HepG2 (cell line): ENCODE results near the gene PLD2. TPM values are rescaled to one million over a fixed set of nuclear protein-coding genes. Genes with fewer than 3 reads are reported as not detected.
A peak's percentile ranks its signal among the peaks of the same experiment; 100 is the strongest.

Experiments used
- CEBPG ChIP-seq: IDR thresholded peaks from 2 replicates; pipeline ENCODE4 v1.6.1; 2016
- CREB1 ChIP-seq, 2 experiments: fragments of 450-650 bp in 1 of 2; IDR thresholded peaks; 2 replicates each; pipeline ENCODE4 v1.6.1; 2016 to 2017; ENCODE audit warnings: control low read depth in 1 of 2, mild to moderate bottlenecking in 1 of 2, missing compliant biosample characterization in 1 of 2, missing genetic modification characterization in 1 of 2
- EED ChIP-seq: sonication (generic); formaldehyde crosslinking; IDR thresholded peaks from 2 replicates; pipeline ENCODE4 v1.5.0; 2020; ENCODE audit warnings: mild to moderate bottlenecking, missing genetic modification reagents
- ETV6 ChIP-seq: sonication (generic); formaldehyde crosslinking; conservative IDR thresholded peaks from 2 replicates; pipeline ENCODE4 v1.4.0; 2020; ENCODE audit warnings: missing genetic modification reagents
- FOXM1 ChIP-seq: sonication (generic); formaldehyde crosslinking; IDR thresholded peaks from 2 replicates; pipeline ENCODE4 v1.5.0; 2020; ENCODE audit warnings: missing genetic modification reagents
- FOXO1 ChIP-seq: sonication (generic); formaldehyde crosslinking; IDR thresholded peaks from 2 replicates; pipeline ENCODE4 v1.4.0; 2020; ENCODE audit warnings: missing genetic modification reagents
- HOXA5 ChIP-seq: sonication (generic); formaldehyde crosslinking; IDR thresholded peaks from 2 replicates; pipeline ENCODE4 v1.4.0; 2020; ENCODE audit warnings: missing genetic modification reagents
- KAT7 ChIP-seq: IDR thresholded peaks from 2 replicates; pipeline ENCODE4 v1.6.1; 2018; ENCODE audit warnings: borderline replicate concordance, missing compliant biosample characterization
- KDM5A ChIP-seq: fragments of 200-600 bp; sonication (generic); IDR thresholded peaks from 2 replicates; pipeline ENCODE4 v1.7.0; 2018; ENCODE audit warnings: antibody characterized with exemption, mild to moderate bottlenecking, low read length, borderline replicate concordance
- MAFK ChIP-seq, 2 experiments: IDR thresholded peaks in 1 of 2; conservative IDR thresholded peaks in 1 of 2; 2 replicates each; pipeline ENCODE4 v1.6.1; 2011; ENCODE audit warnings: improper control_type of control experiment in 2 of 2, low read length in 2 of 2
- MED1 ChIP-seq: sonication (generic); formaldehyde crosslinking; IDR thresholded peaks from 2 replicates; pipeline ENCODE4 v1.4.0; 2020; ENCODE audit warnings: missing genetic modification reagents
- PHF21A ChIP-seq: sonication (generic); formaldehyde crosslinking; IDR thresholded peaks from 2 replicates; pipeline ENCODE4 v1.5.0; 2020; ENCODE audit warnings: mild to moderate bottlenecking, missing genetic modification reagents
- THAP11 ChIP-seq: IDR thresholded peaks from 2 replicates; pipeline ENCODE4 v1.6.1; 2016; ENCODE audit warnings: missing biosample characterization, missing genetic modification reagents
- ZMYM4 ChIP-seq: sonication (generic); formaldehyde crosslinking; IDR thresholded peaks from 2 replicates; pipeline ENCODE4 v1.8.1; 2023; ENCODE audit warnings: mild to moderate bottlenecking, missing genetic modification reagents
- ZNF24 ChIP-seq: fragments of 450-650 bp; IDR thresholded peaks from 2 replicates; pipeline ENCODE4 v1.6.1; 2017; ENCODE audit warnings: antibody characterized with exemption, mild to moderate bottlenecking
- ZNF7 ChIP-seq: IDR thresholded peaks from 2 replicates; pipeline ENCODE4 v1.6.1; 2016; ENCODE audit warnings: missing biosample characterization, missing genetic modification reagents
- ZSCAN25 ChIP-seq: sonication (generic); formaldehyde crosslinking; IDR thresholded peaks from 2 replicates; pipeline ENCODE4 v1.8.0; 2022; ENCODE audit warnings: mild to moderate bottlenecking, missing genetic modification reagents
- ZZZ3 ChIP-seq: sonication (generic); formaldehyde crosslinking; IDR thresholded peaks from 2 replicates; pipeline ENCODE4 v1.4.0; 2020; ENCODE audit warnings: missing genetic modification reagents, mild to moderate bottlenecking, borderline replicate concordance
- polyA plus RNA-seq, 8 experiments: library from polyadenylated mRNA; depleted of rRNA in 3 of 8; stranded (reverse) in 7 of 8; unstranded in 1 of 8; fragments of >200 nt; fragmentation: Illumina TruSeq in 4 of 8; extraction: Trizol in 4 of 8; gene quantifications; 2 replicates each; pipeline versions ENCODE4 v1.2.1 to v1.2.3, GENCODE V29; 2011 to 2016; ENCODE audit warnings: low read depth in 4 of 8, missing spikeins in 1 of 8, mixed read lengths in 1 of 8; ENCODE audit not compliant: insufficient read depth in 1 of 8
- total RNA-seq, 5 experiments: library from RNA; depleted of rRNA; stranded (reverse); fragments of >200 nt; fragmentation: Illumina TruSeq; extraction: Trizol; gene quantifications; 2 replicates each; pipeline ENCODE4 v1.2.3, GENCODE V29; 2016; ENCODE audit warnings: low read depth in 1 of 5
- TF ChIP-seq, protein P1 (sequence below): sonication (generic); formaldehyde crosslinking; IDR thresholded peaks from 2 replicates; pipeline ENCODE4 v1.8.0; 2022; ENCODE audit warnings: low read depth, missing genetic modification reagents
- TF ChIP-seq, protein P2 (sequence below): sonication (generic); formaldehyde crosslinking; conservative IDR thresholded peaks from 2 replicates; pipeline ENCODE4 v1.4.0; 2020; ENCODE audit warnings: missing genetic modification reagents
- TF ChIP-seq, protein P3 (sequence below): sonication (generic); formaldehyde crosslinking; IDR thresholded peaks from 2 replicates; pipeline ENCODE4 v1.8.1; 2023; ENCODE audit warnings: missing genetic modification reagents, inconsistent platforms, borderline replicate concordance
- TF ChIP-seq, protein P4 (sequence below), 2 experiments: sonication (generic) in 1 of 2; formaldehyde crosslinking in 1 of 2; IDR thresholded peaks; 2 replicates each; pipeline versions ENCODE4 v1.4.0 to v1.6.1; 2018 to 2020; ENCODE audit warnings: missing genetic modification reagents in 2 of 2, borderline replicate concordance in 1 of 2, low read depth in 1 of 2, mild to moderate bottlenecking in 1 of 2, missing biosample characterization in 1 of 2
- TF ChIP-seq, protein P5 (sequence below): sonication (generic); formaldehyde crosslinking; IDR thresholded peaks from 2 replicates; pipeline ENCODE4 v1.4.0; 2020; ENCODE audit warnings: missing genetic modification reagents, mild to moderate bottlenecking, borderline replicate concordance

The PLD2 gene
- total and polyA plus RNA-seq, 2 of the 13 experiments (the other 11 are each of a cell fraction or from before 2014, with no cell fraction given) = 13.4 to 29.7 TPM

GRCh38 chr17:4771519-4772234 is 35.3 kb upstream of the PLD2 start, which contains the start of gene TM4SF5 (continued):
- TF ChIP-seq, protein P1, sequence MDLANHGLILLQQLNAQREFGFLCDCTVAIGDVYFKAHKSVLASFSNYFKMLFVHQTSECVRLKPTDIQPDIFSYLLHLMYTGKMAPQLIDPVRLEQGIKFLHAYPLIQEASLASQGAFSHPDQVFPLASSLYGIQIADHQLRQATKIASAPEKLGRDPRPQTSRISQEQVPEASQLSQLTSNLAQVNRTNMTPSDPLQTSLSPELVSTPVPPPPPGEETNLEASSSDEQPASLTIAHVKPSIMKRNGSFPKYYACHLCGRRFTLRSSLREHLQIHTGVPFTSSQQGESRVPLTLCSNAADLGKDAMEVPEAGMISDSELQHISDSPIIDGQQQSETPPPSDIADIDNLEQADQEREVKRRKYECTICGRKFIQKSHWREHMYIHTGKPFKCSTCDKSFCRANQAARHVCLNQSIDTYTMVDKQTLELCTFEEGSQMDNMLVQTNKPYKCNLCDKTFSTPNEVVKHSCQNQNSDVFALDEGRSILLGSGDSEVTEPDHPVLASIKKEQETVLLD (CRISPR knock-in tag) = no peak
- TF ChIP-seq FOXO1 = peak; percentile 98
- TF ChIP-seq ETV6 = no peak
- no peak for TF ChIP-seq MAFK (conservative IDR thresholded peaks at IDR 0.05 in 1 of 2, IDR thresholded peaks at IDR 0.05 in 1 of 2; ENCODE audit: low read length in 2 of 2)
- TF ChIP-seq, protein P2, sequence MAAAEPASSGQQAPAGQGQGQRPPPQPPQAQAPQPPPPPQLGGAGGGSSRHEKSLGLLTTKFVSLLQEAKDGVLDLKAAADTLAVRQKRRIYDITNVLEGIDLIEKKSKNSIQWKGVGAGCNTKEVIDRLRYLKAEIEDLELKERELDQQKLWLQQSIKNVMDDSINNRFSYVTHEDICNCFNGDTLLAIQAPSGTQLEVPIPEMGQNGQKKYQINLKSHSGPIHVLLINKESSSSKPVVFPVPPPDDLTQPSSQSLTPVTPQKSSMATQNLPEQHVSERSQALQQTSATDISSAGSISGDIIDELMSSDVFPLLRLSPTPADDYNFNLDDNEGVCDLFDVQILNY (CRISPR knock-in tag) = no peak
- no peak for TF ChIP-seq EED (CRISPR knock-in tag)
- TF ChIP-seq, protein P3, sequence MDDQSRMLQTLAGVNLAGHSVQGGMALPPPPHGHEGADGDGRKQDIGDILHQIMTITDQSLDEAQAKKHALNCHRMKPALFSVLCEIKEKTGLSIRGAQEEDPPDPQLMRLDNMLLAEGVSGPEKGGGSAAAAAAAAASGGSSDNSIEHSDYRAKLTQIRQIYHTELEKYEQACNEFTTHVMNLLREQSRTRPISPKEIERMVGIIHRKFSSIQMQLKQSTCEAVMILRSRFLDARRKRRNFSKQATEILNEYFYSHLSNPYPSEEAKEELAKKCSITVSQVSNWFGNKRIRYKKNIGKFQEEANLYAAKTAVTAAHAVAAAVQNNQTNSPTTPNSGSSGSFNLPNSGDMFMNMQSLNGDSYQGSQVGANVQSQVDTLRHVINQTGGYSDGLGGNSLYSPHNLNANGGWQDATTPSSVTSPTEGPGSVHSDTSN (CRISPR knock-in tag) = no peak
- 0 out of 2 replicates have a peak, but pooled peaks have one; percentile 12 for TF ChIP-seq FOXM1
- TF ChIP-seq, protein P4, sequence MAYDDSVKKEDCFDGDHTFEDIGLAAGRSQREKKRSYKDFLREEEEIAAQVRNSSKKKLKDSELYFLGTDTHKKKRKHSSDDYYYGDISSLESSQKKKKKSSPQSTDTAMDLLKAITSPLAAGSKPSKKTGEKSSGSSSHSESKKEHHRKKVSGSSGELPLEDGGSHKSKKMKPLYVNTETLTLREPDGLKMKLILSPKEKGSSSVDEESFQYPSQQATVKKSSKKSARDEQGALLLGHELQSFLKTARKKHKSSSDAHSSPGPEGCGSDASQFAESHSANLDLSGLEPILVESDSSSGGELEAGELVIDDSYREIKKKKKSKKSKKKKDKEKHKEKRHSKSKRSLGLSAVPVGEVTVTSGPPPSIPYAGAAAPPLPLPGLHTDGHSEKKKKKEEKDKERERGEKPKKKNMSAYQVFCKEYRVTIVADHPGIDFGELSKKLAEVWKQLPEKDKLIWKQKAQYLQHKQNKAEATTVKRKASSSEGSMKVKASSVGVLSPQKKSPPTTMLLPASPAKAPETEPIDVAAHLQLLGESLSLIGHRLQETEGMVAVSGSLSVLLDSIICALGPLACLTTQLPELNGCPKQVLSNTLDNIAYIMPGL (CRISPR knock-in tag; IDR thresholded peaks at IDR 0.05; ENCODE audit: borderline replicate concordance in 1 of 2, low read depth in 1 of 2) = peak; percentile 72 to 78; a peak in 3 of 4 replicates
- TF ChIP-seq ZMYM4 (CRISPR knock-in tag) = peak; percentile 61; the same call in 1 of the 2 replicates
- TF ChIP-seq HOXA5 (CRISPR knock-in tag) = peak; percentile 81; the same call in 1 of the 2 replicates
- TF ChIP-seq KDM5A = no peak
- peak; percentile 35; the same call in 1 of the 2 replicates for TF ChIP-seq CEBPG (CRISPR knock-in tag)
- no peak for TF ChIP-seq ZNF7 (CRISPR knock-in tag)
- TF ChIP-seq CREB1 (IDR thresholded peaks at IDR 0.05) = no peak
- no peak for TF ChIP-seq CREB1 (CRISPR knock-in tag; IDR thresholded peaks at IDR 0.05)
- TF ChIP-seq, protein P5, sequence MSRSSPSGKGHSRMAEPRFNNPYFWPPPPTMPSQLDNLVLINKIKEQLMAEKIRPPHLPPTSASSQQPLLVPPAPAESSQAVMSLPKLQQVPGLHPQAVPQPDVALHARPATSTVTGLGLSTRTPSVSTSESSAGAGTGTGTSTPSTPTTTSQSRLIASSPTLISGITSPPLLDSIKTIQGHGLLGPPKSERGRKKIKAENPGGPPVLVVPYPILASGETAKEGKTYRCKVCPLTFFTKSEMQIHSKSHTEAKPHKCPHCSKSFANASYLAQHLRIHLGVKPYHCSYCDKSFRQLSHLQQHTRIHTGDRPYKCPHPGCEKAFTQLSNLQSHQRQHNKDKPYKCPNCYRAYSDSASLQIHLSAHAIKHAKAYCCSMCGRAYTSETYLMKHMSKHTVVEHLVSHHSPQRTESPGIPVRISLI (CRISPR knock-in tag) = peak; percentile 56; the same call in 1 of the 2 replicates
- TF ChIP-seq THAP11 = peak; percentile 79
- TF ChIP-seq ZSCAN25 (CRISPR knock-in tag) = no peak; the same call in 1 of the 2 replicates
- TF ChIP-seq PHF21A (CRISPR knock-in tag) = peak; percentile 88
- peak; percentile 43; the same call in 1 of the 2 replicates for TF ChIP-seq KAT7 (CRISPR knock-in tag)
- TF ChIP-seq ZNF24 = no peak
- TF ChIP-seq MED1 (CRISPR knock-in tag) = peak; percentile 97
- no peak for TF ChIP-seq ZZZ3 (CRISPR knock-in tag)
